OCI-LY1 (cell line): ENCODE data around the gene TMEM121.
A peak's percentile ranks its signal among the peaks of the same experiment; 100 is the strongest.
"Not testable (repeated sequence)": the region's sequence is repeated elsewhere in the genome, so short reads cannot be mapped to it uniquely, and the experiment has no call there.

Experiments used
- H2AFZ ChIP-seq: fragments of 200-600 bp; sonication (generic), shearing (Covaris generic); 2 replicates; pipeline ENCODE4 v1.6.0; 2014; ENCODE audit warnings: antibody characterized with exemption, mild to moderate bottlenecking, low read length
- H3F3A ChIP-seq: fragments of 200-600 bp; sonication (generic), shearing (Covaris generic); 2 replicates; pipeline ENCODE4 v1.6.0; 2014; ENCODE audit warnings: mild to moderate bottlenecking, antibody characterized with exemption, low read length, moderate library complexity; ENCODE audit not compliant: insufficient read depth
- H3K27ac ChIP-seq: fragments of 200-600 bp; sonication (generic); 2 replicates; pipeline ENCODE4 v1.5.1; 2014; ENCODE audit warnings: low read length, mixed run types, mild to moderate bottlenecking, low read depth; ENCODE audit not compliant: poor library complexity, severe bottlenecking
- H3K27me3 ChIP-seq: fragments of 200-600 bp; sonication (generic); 2 replicates; pipeline ENCODE4 v1.6.0; 2014; ENCODE audit warnings: antibody characterized with exemption, mild to moderate bottlenecking, low read length, moderate library complexity; ENCODE audit not compliant: insufficient read depth
- H3K36me3 ChIP-seq: fragments of 200-600 bp; sonication (generic); 2 replicates; pipeline ENCODE4 v1.6.1; 2014; ENCODE audit warnings: mild to moderate bottlenecking, antibody characterized with exemption, low read length, moderate library complexity, mixed read lengths; ENCODE audit not compliant: insufficient read depth
- H3K4me1 ChIP-seq: fragments of 200-600 bp; sonication (generic); 2 replicates; pipeline ENCODE4 v1.5.1; 2014; ENCODE audit warnings: mild to moderate bottlenecking, low read length, moderate library complexity; ENCODE audit not compliant: insufficient read depth, severe bottlenecking
- H3K4me2 ChIP-seq: fragments of 200-600 bp; sonication (generic), shearing (Covaris generic); 2 replicates; pipeline ENCODE4 v1.6.1; 2014; ENCODE audit warnings: low read length
- H3K4me3 ChIP-seq: fragments of 200-600 bp; sonication (generic); 2 replicates; pipeline ENCODE4 v1.5.1; 2014; ENCODE audit warnings: low read length, low read depth, mild to moderate bottlenecking, mixed read lengths; ENCODE audit not compliant: poor library complexity, severe bottlenecking
- H3K79me2 ChIP-seq: fragments of 200-600 bp; shearing (Covaris generic); 2 replicates; pipeline ENCODE4 v1.6.1; 2016; ENCODE audit warnings: mixed run types, low read length, mixed read lengths; ENCODE audit not compliant: insufficient read depth
- H3K9ac ChIP-seq: fragments of 200-600 bp; sonication (generic), shearing (Covaris generic); 2 replicates; pipeline ENCODE4 v1.6.1; 2014; ENCODE audit warnings: mild to moderate bottlenecking, low read length, mixed read lengths
- H3K9me2 ChIP-seq: fragments of 200-600 bp; sonication (generic), shearing (Covaris generic); 2 replicates; pipeline ENCODE4 v1.6.1; 2014; ENCODE audit warnings: low read depth, mild to moderate bottlenecking, low read length, mixed read lengths
- H3K9me3 ChIP-seq: fragments of 200-600 bp; shearing (Covaris generic); 2 replicates; pipeline ENCODE4 v1.6.1; 2014; ENCODE audit warnings: low read length, mixed read lengths
- H4K20me1 ChIP-seq: fragments of 200-600 bp; sonication (generic), shearing (Covaris generic); 2 replicates; pipeline ENCODE4 v1.6.0; 2016; ENCODE audit warnings: mild to moderate bottlenecking, low read length; ENCODE audit not compliant: insufficient read depth
- EZH2 ChIP-seq: fragments of 200-600 bp; sonication (generic), shearing (Covaris generic); IDR thresholded peaks from 2 replicates; pipeline ENCODE4 v1.8.0; 2017; ENCODE audit warnings: borderline replicate concordance, mixed run types, mild to moderate bottlenecking, antibody characterized with exemption, low read length, moderate library complexity, mixed read lengths
- TF ChIP-seq, protein P1 (sequence below): fragments of 200-600 bp; sonication (generic), shearing (Covaris generic); IDR thresholded peaks from 2 replicates; pipeline ENCODE4 v1.5.1; 2017; ENCODE audit warnings: mild to moderate bottlenecking, antibody characterized with exemption, low read length, moderate library complexity, mixed read lengths

Gene TMEM121

DNA sequence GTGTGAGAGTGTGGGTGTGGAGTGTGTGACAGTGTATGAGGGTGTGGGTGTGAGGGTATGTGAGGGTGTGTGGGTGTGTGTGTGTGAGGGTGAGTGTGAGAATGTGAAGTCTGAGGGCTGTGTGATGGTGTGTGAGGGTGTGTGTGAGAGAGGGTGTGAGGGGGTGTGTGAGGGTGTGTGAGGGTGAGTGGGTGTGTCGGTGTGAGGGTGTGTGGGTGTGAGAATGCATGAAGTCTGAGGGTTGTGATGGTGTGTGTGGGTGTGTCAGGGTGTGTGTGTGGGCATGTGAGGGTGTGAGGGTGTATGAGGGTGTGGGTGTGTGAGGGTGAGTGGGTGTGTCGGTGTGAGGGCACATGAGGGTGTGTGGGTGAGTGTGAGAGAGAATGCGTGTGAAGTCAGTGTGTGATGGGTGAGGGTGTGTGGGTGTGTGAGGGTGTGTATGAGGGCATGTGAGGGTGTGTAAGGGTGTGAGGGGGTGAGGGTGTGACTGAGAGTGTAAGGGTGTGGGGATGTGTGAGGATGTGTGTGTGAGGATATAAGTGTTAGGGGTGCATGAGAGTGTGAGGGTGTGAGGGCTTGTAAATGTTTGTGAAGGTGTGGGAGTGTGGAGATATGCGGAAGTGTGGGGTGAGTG lies 36.4 kb downstream of the TMEM121 start:
- peak overlapping the region; percentile 79 for H3K9ac ChIP-seq
- no peaks in the 10 kb centered on the region for H4K20me1 ChIP-seq
- H3K9me2 ChIP-seq = no peaks in the 10 kb centered on the region
- peak overlapping the region; percentile 97 for H3K27ac ChIP-seq
- no peaks in the 10 kb centered on the region for H3K27me3 ChIP-seq
- H3K4me1 ChIP-seq = peaks cover 80% of the 10 kb centered on the region
- no peak overlapping the region for H2AFZ ChIP-seq
- peak overlapping the region; percentile 0 for H3K4me3 ChIP-seq
- no peaks in the 10 kb centered on the region for H3K79me2 ChIP-seq
- no peaks in the 10 kb centered on the region for H3F3A ChIP-seq
- H3K36me3 ChIP-seq = no peaks in the 10 kb centered on the region
- H3K9me3 ChIP-seq = no peaks in the 10 kb centered on the region
- no peak for TF ChIP-seq EZH2
- TF ChIP-seq, protein P1, sequence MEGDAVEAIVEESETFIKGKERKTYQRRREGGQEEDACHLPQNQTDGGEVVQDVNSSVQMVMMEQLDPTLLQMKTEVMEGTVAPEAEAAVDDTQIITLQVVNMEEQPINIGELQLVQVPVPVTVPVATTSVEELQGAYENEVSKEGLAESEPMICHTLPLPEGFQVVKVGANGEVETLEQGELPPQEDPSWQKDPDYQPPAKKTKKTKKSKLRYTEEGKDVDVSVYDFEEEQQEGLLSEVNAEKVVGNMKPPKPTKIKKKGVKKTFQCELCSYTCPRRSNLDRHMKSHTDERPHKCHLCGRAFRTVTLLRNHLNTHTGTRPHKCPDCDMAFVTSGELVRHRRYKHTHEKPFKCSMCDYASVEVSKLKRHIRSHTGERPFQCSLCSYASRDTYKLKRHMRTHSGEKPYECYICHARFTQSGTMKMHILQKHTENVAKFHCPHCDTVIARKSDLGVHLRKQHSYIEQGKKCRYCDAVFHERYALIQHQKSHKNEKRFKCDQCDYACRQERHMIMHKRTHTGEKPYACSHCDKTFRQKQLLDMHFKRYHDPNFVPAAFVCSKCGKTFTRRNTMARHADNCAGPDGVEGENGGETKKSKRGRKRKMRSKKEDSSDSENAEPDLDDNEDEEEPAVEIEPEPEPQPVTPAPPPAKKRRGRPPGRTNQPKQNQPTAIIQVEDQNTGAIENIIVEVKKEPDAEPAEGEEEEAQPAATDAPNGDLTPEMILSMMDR = no peak
- peak overlapping the region; percentile 39; the same call in 1 of the 2 replicates for H3K4me2 ChIP-seq

DNA sequence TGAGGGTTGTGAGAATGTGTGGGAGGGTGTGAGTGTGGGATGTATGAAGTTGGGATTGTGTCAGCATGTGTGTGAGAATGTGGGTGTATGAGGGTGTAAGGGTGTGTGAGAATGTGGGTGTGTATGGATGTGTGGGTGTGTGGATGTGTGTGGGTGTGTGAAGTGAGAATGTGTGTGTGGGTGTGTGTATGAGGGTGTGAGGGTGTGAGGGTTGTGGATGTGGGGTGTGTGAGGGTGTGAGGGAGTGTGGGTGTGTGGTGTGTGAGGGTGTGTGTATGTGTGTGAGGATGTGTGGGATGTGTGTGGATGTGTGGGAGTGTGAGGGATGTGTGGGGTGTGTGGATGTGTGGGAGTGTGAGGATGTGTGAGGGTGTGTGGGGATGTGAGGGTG lies 37.0 kb downstream of the TMEM121 start:
- H2AFZ ChIP-seq = no peak overlapping the region
- no peaks in the 10 kb centered on the region for H4K20me1 ChIP-seq
- no peaks in the 10 kb centered on the region for H3K9me2 ChIP-seq
- no peak overlapping the region for H3K4me3 ChIP-seq
- H3K4me1 ChIP-seq = peaks cover 84% of the 10 kb centered on the region
- H3K27me3 ChIP-seq = no peaks in the 10 kb centered on the region
- no peaks in the 10 kb centered on the region for H3K36me3 ChIP-seq
- no peak for TF ChIP-seq EZH2
- TF ChIP-seq, protein P1 = no peak
- H3K4me2 ChIP-seq = peak overlapping the region; percentile 39; the same call in 1 of the 2 replicates
- H3K79me2 ChIP-seq = no peaks in the 10 kb centered on the region
- H3F3A ChIP-seq = no peaks in the 10 kb centered on the region
- H3K9me3 ChIP-seq = no peaks in the 10 kb centered on the region
- peak overlapping the region; percentile 79; the same call in 1 of the 2 replicates for H3K9ac ChIP-seq
- H3K27ac ChIP-seq = peak overlapping the region; percentile 97

DNA sequence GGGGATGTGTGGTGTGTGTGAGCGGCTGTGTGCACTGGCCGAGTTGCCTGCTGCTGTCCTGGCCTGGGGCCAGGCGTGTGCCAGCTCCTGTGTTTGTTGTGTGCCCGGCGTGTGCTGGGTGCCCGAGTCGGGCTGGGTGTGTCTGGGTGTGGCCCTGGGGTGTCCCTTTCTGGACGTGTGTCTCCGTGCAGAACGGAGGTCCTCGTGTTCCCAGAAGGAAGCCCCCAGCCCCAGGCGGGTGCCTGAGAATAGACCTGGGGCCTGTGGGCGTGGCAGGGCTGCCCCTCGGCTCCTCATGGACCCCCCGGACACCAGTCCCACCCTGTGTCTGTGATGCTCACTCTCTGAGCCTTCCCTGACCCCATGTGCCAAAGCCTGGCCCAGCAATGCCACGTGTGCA lies 38.2 kb downstream of the TMEM121 start:
- not testable (repeated sequence) for H2AFZ ChIP-seq, H3K9me3 ChIP-seq, H3K9me2 ChIP-seq, H4K20me1 ChIP-seq, H3K27me3 ChIP-seq, H3K4me2 ChIP-seq, H3K79me2 ChIP-seq, H3F3A ChIP-seq, H3K36me3 ChIP-seq, H3K4me3 ChIP-seq
- peak overlapping the region; percentile 97 for H3K27ac ChIP-seq
- peak overlapping the region; percentile 79 for H3K9ac ChIP-seq
- H3K4me1 ChIP-seq = peaks cover 86% of the 10 kb centered on the region

DNA sequence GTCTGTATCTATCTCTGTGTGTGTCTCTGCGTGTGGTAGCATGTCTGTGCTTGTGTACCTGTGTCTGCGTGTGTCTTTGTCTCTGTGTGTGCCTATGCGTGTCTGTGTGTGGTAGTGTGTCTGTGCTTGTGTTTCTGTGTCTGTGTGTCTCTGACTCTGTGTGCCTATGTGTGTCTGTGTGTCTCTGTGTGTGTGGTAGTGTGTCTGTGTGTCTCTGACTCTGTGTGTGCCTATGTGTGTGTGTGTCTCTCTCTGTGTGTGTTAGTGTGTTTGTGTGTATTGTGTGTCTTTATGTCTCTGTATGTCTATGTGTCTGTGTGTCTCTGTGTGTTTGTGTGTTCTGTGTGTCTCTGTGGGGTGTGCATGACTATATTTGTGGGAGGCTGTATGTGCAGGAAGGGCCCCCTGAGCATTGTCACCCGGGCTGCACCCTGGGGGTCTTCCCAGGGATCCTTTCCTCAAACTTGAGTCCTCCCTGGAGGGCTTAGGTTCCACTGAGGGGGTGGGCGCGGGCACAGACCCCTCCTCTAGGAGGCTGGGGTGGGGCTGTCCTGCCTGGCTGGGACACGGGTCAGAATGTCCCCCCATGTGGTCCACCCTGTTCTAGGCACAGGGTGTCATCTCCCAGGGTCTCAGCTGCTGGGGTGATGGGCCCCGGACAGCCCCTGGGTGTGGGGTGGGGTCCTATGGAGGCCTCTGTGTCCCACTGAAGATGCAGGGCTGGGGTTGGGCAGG lies 39.0 kb downstream of the TMEM121 start:
- H3K4me2 ChIP-seq = peak overlapping the region; percentile 42
- H3K27ac ChIP-seq = peak overlapping the region; percentile 97
- not testable (repeated sequence) for H3K27me3 ChIP-seq, H3K79me2 ChIP-seq, H4K20me1 ChIP-seq, H2AFZ ChIP-seq, H3K9me3 ChIP-seq, H3K9me2 ChIP-seq, H3K36me3 ChIP-seq, H3F3A ChIP-seq
- peaks cover 91% of the 10 kb centered on the region for H3K4me1 ChIP-seq
- peak overlapping the region; percentile 1 for H3K4me3 ChIP-seq
- peak overlapping the region; percentile 79 for H3K9ac ChIP-seq

DNA sequence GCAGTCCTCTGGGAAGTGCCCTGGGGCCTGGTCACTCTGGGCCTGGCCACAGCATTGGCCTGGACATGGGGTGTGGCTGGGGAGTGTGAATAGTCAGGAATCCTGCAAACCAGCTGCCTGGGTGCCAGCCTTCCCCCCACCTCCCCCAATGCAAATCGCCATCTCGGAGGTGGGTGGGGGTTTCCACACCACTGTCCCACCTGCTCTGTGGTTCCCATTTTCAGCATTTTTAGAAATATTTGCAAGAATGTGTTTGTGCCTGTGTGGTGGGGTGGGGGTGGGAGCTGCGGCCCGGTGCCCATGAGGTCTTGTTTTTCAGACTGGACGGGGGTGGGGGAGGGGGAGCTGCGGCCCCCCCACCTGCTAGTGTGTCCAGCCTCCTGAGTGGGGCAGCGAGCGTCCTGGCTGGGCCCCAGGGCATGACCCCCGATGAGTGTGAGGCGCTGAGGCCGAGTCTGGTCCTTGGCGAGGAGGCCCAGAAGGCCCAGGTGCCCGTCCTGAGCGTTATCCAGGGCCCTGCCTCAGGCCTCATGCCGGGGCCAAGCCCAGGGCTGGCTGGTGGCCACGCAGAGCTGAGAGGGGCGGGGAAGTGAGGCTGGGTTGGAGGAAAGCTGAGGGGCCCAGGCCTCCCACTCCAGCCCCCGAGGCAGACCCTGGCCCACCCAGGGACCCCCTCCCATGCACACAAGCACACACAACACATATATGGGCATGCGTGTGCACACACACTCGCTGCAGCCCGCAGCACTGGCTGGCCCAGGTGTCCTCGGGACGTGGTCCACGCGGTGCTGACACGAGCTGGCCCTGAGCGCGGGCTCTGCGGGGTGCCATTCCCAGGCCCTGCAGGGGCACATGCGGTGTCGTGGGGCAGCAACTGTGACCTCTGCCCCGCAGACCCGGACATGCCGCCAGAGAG lies 40.1 kb downstream of the TMEM121 start:
- Histone ChIP-seq H3K27ac (peak overlapping the region; percentile 97), H3K4me2 (peak overlapping the region; percentile 25; the same call in 1 of the 2 replicates), H3K9ac (peak overlapping the region; percentile 72), H3K4me1 (peaks cover 93% of the 10 kb centered on the region)
- not testable (repeated sequence) for H3K9me2 ChIP-seq, H3K36me3 ChIP-seq, H3K27me3 ChIP-seq, H4K20me1 ChIP-seq, H3F3A ChIP-seq, H2AFZ ChIP-seq, H3K79me2 ChIP-seq, H3K4me3 ChIP-seq, H3K9me3 ChIP-seq
